K562 (cell line): ENCODE measurements around the gene KLHL29.

Experiments used
- CREBBP ChIP-seq: IDR thresholded peaks from one replicate; pipeline ENCODE4 v1.6.1; 2012; ENCODE audit warnings: low read depth, mild to moderate bottlenecking, control low read depth, inconsistent platforms, low read length
- CTCF ChIP-seq, 3 experiments: IDR thresholded peaks in 2 of 3; conservative IDR thresholded peaks in 1 of 3; 2 replicates each; pipeline ENCODE4 v1.5.1; 2011 to 2012; ENCODE audit warnings: low read length in 3 of 3, mild to moderate bottlenecking in 3 of 3, control low read depth in 2 of 3, improper control_type of control experiment in 1 of 3, inconsistent platforms in 1 of 3, low read depth in 1 of 3, mixed read lengths in 1 of 3, moderate library complexity in 1 of 3; ENCODE audit not compliant: insufficient read depth in 2 of 3
- DIDO1 ChIP-seq: fragments of 450-650 bp; IDR thresholded peaks from 2 replicates; pipeline ENCODE4 v1.6.1; 2016; ENCODE audit warnings: low read depth, missing biosample characterization, missing genetic modification characterization
- ESRRA ChIP-seq: fragments of 450-650 bp; IDR thresholded peaks from 2 replicates; pipeline ENCODE4 v1.6.1; 2014; ENCODE audit warnings: low read depth, mild to moderate bottlenecking, moderate library complexity, borderline replicate concordance
- ETV1 ChIP-seq: fragments of 450-650 bp; conservative IDR thresholded peaks from 2 replicates; pipeline ENCODE4 v1.6.1; 2016; ENCODE audit warnings: missing genetic modification characterization, control low read depth, low read depth, missing compliant biosample characterization
- FOXA1 ChIP-seq: fragments of 450-650 bp; IDR thresholded peaks from 2 replicates; pipeline ENCODE4 v1.6.1; 2016; ENCODE audit warnings: mild to moderate bottlenecking, borderline replicate concordance
- HMGXB4 ChIP-seq: sonication (generic); formaldehyde crosslinking; IDR thresholded peaks from 2 replicates; pipeline ENCODE4 v1.8.1; 2023; ENCODE audit warnings: mild to moderate bottlenecking, missing genetic modification reagents
- PREB ChIP-seq: sonication (generic); formaldehyde crosslinking; IDR thresholded peaks from 2 replicates; pipeline ENCODE4 v1.8.1; 2023; ENCODE audit warnings: mild to moderate bottlenecking, missing genetic modification reagents
- RAD21 ChIP-seq, 2 experiments: fragments of 250-450 bp in 1 of 2; fragments of 450-650 bp in 1 of 2; sonication (Bioruptor Pico) in 1 of 2; formaldehyde crosslinking in 1 of 2; IDR thresholded peaks in 1 of 2; conservative IDR thresholded peaks in 1 of 2; 2 replicates each; pipeline versions ENCODE4 v1.4.0 to v1.8.0; 2020 to 2022; ENCODE audit warnings: mild to moderate bottlenecking in 2 of 2, moderate library complexity in 1 of 2
- ZNF274 ChIP-seq: IDR thresholded peaks from 2 replicates; pipeline ENCODE4 v1.6.1; 2011; ENCODE audit warnings: low read depth, mild to moderate bottlenecking, low read length, moderate library complexity, borderline replicate concordance

- TF ChIP-seq FOXA1 (no peak), CTCF (IDR thresholded peaks at IDR 0.05 in 2 of 3, conservative IDR thresholded peaks at IDR 0.05 in 1 of 3; ENCODE audit: insufficient read depth in 2 of 3, low read depth in 1 of 3, low read length in 3 of 3) (no peak), RAD21 (CRISPR knock-in tag; conservative IDR thresholded peaks at IDR 0.05 in 1 of 2, IDR thresholded peaks at IDR 0.05 in 1 of 2) (no peak), HMGXB4 (CRISPR knock-in tag) (no peak), ZNF274 (no peak), PREB (CRISPR knock-in tag) (no peak), ESRRA (no peak), ETV1 (no peak), CREBBP (no peak), DIDO1 (tag) (no peak)
Measured at GRCh38 chr2:23626701-23627230, 241.8 kb downstream of the KLHL29 start.
